A673 (cell line): ENCODE data around the gene CETP.

ENCODE experiments used
- CTCF ChIP-seq: fragments of 300-800, 200-600 bp; sonication (generic); conservative IDR thresholded peaks from 2 replicates; pipeline ENCODE4 v1.5.1; 2017; ENCODE audit warnings: low read depth, mild to moderate bottlenecking, antibody characterized with exemption, low read length, moderate library complexity, mixed read lengths
- EZH2 ChIP-seq: fragments of 200-600 bp; sonication (generic); IDR thresholded peaks from 2 replicates; pipeline ENCODE4 v1.6.1; 2017; ENCODE audit warnings: borderline replicate concordance, low read depth, mild to moderate bottlenecking, mixed read lengths, antibody characterized with exemption, low read length; ENCODE audit not compliant: poor library complexity, severe bottlenecking

GRCh38 chr16:57003439-57004386, 42.0 kb downstream of the CETP start:
- no peak for TF ChIP-seq CTCF
- no peak for TF ChIP-seq EZH2
